ELR (cell line): ENCODE results near the gene ZNF439.
A peak's percentile ranks its signal among the peaks of the same experiment; 100 is the strongest.
"Not testable (repeated sequence)": the region's sequence is repeated elsewhere in the genome, so short reads cannot be mapped to it uniquely, and the experiment has no call there.

Experiments used
- DNase-seq: peaks from one replicate; pipeline ENCODE4 v3.0.0-alpha.2; 2015; ENCODE audit warnings: low read depth

ZNF439 gene

DNA sequence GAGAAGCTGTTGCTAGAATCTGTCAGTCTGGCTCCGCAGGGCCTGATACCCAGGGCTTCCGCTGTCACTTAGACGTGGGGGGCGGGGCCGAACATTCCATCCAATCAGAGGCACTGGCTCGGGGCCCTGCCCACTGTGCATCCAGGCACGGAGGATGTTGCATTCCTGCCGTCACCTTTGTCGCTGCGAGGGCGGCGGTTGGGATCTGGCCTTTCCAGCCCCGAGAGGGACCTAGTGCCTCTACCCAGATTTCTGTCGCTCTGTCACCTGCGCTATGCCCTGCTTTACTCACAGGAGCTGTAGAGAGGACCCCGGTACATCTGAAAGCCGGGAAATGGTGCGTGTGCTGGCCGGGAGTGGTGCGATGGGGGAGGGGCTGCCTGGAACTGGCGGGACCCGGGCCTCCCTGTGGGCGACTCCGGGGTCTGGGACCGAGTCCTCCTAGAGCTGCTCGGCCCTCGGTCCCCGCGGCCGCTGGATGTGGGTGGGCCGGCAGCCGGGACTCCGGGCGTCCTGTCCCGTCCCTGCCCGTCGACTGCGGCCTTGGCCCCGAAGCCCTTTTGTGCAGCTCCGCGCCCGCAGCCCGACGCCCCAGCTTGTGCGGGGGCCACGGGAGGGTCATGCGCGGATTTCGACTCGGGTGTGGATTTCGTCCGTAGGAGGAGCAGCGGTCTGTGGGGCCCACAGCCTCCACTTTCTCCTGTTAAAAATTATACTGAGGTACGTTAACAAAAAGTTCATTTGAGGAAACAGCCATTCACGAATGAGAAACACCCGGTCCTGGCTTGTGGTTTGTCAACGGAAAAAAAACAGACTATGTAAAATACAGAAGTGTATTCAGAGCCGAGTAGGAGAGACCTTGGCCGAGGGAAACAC is at the start of gene ZNF439:
Gene ZNF439, plus strand, starts transcription at position 133 of the 876 bp plus-strand sequence. Its CDS starts 142 bp downstream, at position 275.
- DNase-seq, result peak; percentile 81

DNA sequence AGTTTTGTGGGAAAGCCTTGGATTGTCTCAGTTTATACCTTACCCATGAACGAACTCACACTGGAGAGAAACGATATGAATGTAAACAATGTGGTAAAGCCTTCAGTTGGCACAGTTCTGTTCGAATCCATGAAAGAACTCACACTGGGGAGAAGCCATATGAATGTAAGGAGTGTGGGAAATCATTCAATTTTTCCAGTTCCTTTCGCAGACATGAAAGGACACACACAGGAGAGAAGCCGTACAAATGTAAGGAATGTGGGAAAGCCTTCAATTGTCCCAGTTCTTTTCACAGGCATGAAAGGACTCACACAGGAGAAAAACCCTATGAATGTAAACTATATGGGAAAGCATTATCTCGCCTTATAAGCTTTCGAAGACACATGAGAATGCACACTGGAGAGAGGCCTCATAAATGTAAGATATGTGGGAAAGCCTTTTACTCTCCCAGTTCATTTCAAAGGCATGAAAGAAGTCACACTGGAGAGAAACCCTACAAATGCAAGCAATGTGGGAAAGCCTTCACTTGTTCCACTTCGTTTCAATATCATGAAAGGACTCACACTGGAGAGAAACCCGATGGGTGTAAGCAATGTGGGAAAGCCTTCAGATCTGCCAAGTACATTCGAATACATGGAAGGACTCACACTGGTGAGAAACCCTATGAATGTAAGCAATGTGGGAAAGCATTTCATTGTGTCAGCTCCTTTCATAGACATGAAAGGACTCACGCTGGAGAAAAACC is 42.0 kb upstream of the ZNF439 start:
- DNase-seq, result no peak

DNA sequence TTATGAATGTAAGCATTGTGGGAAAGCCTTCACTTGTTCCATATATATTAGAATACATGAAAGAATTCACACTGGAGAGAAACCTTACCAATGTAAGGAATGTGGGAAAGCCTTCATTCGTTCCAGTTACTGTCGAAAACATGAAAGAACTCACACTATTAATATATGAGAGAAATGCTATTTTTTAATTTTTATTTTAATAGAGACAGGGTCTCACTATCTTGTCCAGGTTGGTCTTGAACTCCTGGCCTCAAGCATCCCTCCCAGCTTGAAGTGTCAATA is 41.5 kb upstream of the ZNF439 start:
- DNase-seq, result no peak

DNA sequence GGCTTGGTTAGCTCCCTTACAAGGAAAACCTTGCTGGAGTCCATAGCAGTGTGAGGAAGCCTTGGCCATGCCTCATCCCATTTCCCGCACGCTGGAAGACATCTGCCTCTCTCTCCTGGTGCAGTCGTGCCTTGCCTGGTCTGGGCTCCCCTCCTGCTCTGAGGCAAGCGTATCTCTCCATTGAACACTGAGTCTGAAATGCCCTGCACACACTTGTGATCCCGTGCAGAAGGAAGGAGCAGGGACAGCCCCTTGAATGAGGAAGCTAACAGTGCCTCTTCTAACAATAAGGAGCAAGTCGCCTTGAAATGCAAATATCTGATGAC is 34.9 kb upstream of the ZNF439 start:
- no peak for DNase-seq

DNA sequence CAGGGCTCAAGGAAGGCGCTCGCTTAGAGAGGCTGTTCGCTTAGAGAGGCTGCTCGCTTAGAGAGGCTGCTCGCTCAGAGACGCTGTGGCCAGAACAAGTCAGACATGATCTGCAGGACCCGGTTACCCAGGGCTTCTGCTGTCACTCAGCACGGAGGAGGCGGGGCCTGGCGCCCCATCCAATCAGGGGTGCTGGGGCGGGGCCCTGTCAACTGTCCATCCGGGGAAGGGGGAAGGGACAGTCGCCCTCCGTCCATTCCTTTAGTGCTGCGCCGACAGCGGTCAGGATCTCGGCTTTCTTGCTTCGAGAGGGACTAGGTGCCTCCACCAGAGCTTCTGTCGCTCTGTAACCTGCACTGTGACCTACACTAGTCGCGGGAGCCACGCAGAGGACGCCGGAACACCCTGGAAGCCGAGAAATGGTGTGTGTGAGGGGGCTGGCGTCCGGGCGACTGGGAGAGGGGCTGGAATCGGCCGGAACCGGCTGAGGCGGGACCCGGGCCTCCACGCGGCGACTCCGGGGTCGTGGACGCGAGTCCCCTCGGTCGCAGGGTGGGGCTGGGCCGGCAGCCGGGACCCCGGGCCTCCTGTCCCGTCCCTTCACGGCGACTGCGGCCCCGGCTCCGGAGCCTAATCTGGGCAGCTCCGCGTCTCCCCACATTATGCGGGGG is 34.4 kb upstream of the ZNF439 start, which contains the start of gene ZNF440:
Gene ZNF440, plus strand, starts transcription at position 245 of the 671 bp plus-strand sequence. Its CDS starts 175 bp downstream, at position 420.
- peak; percentile 95 for DNase-seq

GRCh38 chr19:11814700-11815035 is 33.9 kb upstream of the ZNF439 start:
- peak; percentile 39 for DNase-seq

GRCh38 chr19:11821474-11822109 is 26.9 kb upstream of the ZNF439 start:
- peak; percentile 46 for DNase-seq

GRCh38 chr19:11828957-11829876 is 19.3 kb upstream of the ZNF439 start:
- not testable (repeated sequence) for DNase-seq

- DNase-seq, result no peak
Measured at GRCh38 chr19:11832253-11832912, 16.1 kb upstream of the ZNF439 start.

- DNase-seq, result no peak
Measured at GRCh38 chr19:11833541-11833940, 15.0 kb upstream of the ZNF439 start.

DNA sequence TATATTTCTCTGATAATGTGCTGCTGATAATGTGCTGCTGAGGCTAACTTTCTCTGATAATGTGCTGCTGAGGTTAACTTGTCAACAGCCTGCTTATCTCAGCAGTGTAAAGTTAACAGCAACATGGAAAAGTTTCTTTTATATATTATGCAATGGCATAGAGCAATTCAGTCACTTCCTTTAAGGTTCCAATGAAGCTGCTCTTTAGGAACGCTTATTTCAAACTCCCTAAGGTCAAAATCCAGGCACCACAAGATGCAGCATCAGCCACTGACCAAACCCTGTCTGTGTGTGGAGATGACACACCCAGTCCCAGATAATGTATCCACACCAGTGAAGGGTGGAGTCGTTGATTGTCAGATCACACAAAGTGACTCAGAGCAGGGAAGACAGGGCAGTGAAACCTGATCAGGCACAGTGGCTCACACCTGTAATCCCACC is 12.9 kb upstream of the ZNF439 start:
- not testable (repeated sequence) for DNase-seq

DNA sequence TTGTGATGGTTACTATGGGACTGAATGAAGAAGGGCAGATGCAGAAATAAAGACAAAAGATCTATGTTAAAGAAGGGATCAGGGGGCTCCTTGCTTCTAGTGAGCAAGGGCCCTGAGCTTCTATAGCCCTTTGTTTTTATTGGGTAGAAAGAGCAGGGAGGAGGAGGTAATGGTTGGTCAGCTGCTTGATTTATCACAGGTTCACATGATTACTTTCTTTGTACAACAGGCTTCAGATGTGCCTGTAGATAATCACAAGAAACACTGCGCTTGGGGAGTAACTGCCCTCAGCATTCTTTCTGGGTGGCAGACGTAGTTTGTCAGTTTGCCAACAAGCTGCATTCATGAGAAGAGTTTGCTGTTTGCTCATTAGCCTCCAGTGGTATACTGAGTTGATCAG is 4.8 kb upstream of the ZNF439 start:
- DNase-seq, result no peak

- DNase-seq, result peak; percentile 14
Measured at GRCh38 chr19:11847615-11848014, 911 bp upstream of the ZNF439 start.

DNA sequence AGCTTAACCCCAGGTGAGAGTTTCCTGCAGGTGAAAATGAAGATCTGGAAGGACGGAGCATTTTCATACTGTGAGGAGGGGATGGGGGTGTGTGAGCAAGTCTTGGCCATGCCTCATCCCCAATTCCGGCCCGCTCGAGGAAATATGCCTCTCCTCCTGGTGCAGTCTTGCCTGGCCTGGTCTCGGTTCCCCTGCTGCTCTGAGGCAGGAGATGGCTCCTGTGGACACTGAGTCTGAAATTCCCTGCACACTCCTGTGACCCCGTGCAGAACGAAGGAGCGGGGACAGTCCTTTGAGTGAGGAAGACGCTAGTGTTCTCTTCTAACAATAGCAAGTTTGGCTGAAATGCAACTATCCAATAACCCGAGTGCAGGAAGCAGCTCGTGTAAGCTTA is 329 bp upstream of the ZNF439 start:
- no peak for DNase-seq

GRCh38 chr19:11850289-11850688 is 1.8 kb downstream of the ZNF439 start:
- DNase-seq, result not testable (repeated sequence)

- DNase-seq, result no peak
Measured at GRCh38 chr19:11853358-11853757, 4.8 kb downstream of the ZNF439 start.

DNA sequence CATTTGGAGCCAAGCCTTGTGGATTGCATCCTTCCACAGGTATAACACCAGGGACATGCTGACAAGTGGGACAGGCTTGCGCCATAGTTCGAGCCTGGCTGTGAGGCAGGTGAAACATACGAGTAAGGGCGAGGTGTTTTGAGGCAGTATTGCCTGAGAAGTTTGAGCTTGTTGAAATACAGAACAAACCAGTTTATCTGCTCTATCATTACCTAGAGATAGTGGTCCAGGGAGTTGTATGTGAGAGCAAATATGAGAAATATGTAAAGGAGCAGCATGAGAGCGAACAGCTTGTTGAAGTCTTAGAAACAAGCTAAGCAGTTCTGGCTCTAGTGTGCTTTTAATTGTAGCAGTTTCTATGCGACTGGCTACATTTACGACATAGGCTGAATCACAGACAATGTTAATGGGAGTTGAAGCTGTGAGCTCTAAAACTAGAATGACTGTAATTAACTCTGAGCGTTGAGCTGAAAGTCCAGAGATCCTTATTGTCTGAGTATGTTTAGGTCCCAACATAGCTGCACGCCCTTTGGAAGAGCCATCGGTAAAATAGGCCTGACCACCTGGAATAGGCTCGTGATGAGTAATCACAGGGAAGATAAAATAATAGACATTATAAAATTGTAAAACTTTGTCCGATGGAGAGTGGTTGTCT is 8.2 kb downstream of the ZNF439 start:
- no peak for DNase-seq

DNA sequence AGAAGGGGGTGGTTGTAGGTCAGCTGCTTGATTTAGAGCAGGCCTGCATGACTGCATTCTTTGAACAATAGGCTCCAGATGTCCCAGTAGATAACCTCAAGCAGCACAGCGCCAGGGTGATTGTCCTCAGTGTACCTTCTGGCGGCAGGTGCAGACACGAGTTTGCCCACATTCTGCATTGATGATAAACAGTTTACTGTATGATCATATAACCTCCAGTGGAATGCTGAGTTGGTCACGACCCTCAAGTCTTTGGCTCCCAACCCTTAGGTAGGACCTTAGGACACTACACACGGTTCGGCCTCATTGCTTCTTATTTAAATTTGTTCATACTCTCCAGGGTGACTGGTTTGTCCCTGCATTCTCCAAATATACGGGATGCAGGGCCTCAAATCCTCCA is 12.2 kb downstream of the ZNF439 start:
- DNase-seq, result no peak

DNA sequence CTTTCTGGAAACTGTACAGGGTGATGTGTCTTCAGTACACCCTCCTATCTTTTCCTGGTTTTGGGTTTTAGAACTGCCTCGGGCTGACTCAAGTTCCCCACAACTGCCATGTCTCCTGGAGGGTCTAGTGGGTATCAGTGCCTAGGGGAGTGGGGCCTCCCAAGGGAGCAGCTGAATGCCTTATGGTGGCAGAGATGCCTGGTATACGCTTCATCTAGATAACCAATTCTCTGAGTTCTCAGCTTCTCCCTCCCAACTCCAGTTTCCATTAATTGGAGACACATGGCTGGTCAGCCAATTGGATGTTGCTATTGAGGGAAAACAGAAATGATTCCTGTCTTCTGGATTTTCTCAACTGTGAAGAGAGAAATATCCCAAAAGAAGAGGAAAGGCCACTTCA is 12.8 kb downstream of the ZNF439 start:
- DNase-seq, result no peak

- DNase-seq, result not testable (repeated sequence)
Measured at GRCh38 chr19:11867766-11868165, 19.2 kb downstream of the ZNF439 start.
